ENCODE data around the gene SLC39A9.
A peak's percentile ranks its signal among the peaks of the same experiment; 100 is the strongest.

The SLC39A9 gene

GRCh38 chr14:69398053-69398817, at the start of gene SLC39A9, which contains the start of gene ERH:
SLC39A9 (plus strand) TSS chr14:69398692; CDS start chr14:69399370, 678 bp downstream.
ERH (minus strand) TSS chr14:69398299; CDS start chr14:69398233, 66 bp downstream.
- peaks cover 5% of the 10 kb centered on the region for H3K4me1 ChIP-seq (ENCODE audit: insufficient read depth, low read length)
- peaks cover 19% of the 10 kb centered on the region for H3K36me3 ChIP-seq (ENCODE audit: insufficient read depth, low read length)
- H3K9me3 ChIP-seq (ENCODE audit: control insufficient read depth, insufficient read depth, low read length): no peaks in the 10 kb centered on the region
- H3K9ac ChIP-seq (ENCODE audit: low read depth, low read length): peak within 1 kb of the TSS; percentile 74

GRCh38 chr14:69349091-69349777, 49.3 kb upstream of the SLC39A9 start:
- H3K36me3 ChIP-seq (ENCODE audit: insufficient read depth, low read length): no peaks in the 10 kb centered on the region
- peaks cover 13% of the 10 kb centered on the region; the same call in 1 of the 2 replicates for H3K4me1 ChIP-seq (ENCODE audit: insufficient read depth, low read length)
- H3K9me3 ChIP-seq (ENCODE audit: control insufficient read depth, insufficient read depth, low read length): no peaks in the 10 kb centered on the region
- H3K9ac ChIP-seq (ENCODE audit: low read depth, low read length): no peak overlapping the region

GRCh38 chr14:69350892-69351291, 47.6 kb upstream of the SLC39A9 start:
- Histone ChIP-seq H3K4me1 (ENCODE audit: insufficient read depth, low read length) (peaks cover 18% of the 10 kb centered on the region; the same call in 1 of the 2 replicates), H3K9me3 (ENCODE audit: control insufficient read depth, insufficient read depth, low read length) (no peaks in the 10 kb centered on the region), H3K9ac (ENCODE audit: low read depth, low read length) (no peak overlapping the region), H3K36me3 (ENCODE audit: insufficient read depth, low read length) (no peaks in the 10 kb centered on the region)

GRCh38 chr14:69351385-69351784, 47.1 kb upstream of the SLC39A9 start:
- Histone ChIP-seq H3K4me1 (ENCODE audit: insufficient read depth, low read length) (peaks cover 15% of the 10 kb centered on the region; the same call in 1 of the 2 replicates), H3K9me3 (ENCODE audit: control insufficient read depth, insufficient read depth, low read length) (no peaks in the 10 kb centered on the region), H3K36me3 (ENCODE audit: insufficient read depth, low read length) (no peaks in the 10 kb centered on the region), H3K9ac (ENCODE audit: low read depth, low read length) (no peak overlapping the region)

- no peak overlapping the region for H3K9ac ChIP-seq (ENCODE audit: low read depth, low read length)
- H3K4me1 ChIP-seq (ENCODE audit: insufficient read depth, low read length): peaks cover 13% of the 10 kb centered on the region; the same call in 1 of the 2 replicates
- no peaks in the 10 kb centered on the region for H3K9me3 ChIP-seq (ENCODE audit: control insufficient read depth, insufficient read depth, low read length)
- H3K36me3 ChIP-seq (ENCODE audit: insufficient read depth, low read length): no peaks in the 10 kb centered on the region
These were observed 46.6 kb upstream of the SLC39A9 start for GRCh38 chr14:69351911-69352310.

GRCh38 chr14:69353168-69353567, 45.3 kb upstream of the SLC39A9 start:
- H3K9ac ChIP-seq (ENCODE audit: low read depth, low read length): no peak overlapping the region
- H3K4me1 ChIP-seq (ENCODE audit: insufficient read depth, low read length): peaks cover 9% of the 10 kb centered on the region; the same call in 1 of the 2 replicates

GRCh38 chr14:69354383-69355153, 43.9 kb upstream of the SLC39A9 start:
- H3K36me3 ChIP-seq (ENCODE audit: insufficient read depth, low read length): no peaks in the 10 kb centered on the region
- H3K9me3 ChIP-seq (ENCODE audit: control insufficient read depth, insufficient read depth, low read length): no peaks in the 10 kb centered on the region
- no peak overlapping the region for H3K9ac ChIP-seq (ENCODE audit: low read depth, low read length)
- H3K4me1 ChIP-seq (ENCODE audit: insufficient read depth, low read length): peaks cover 9% of the 10 kb centered on the region; the same call in 1 of the 2 replicates

More at GRCh38 chr14:69353168-69353567, 45.3 kb upstream of the SLC39A9 start:
- Histone ChIP-seq H3K36me3 (ENCODE audit: insufficient read depth, low read length) (no peaks in the 10 kb centered on the region), H3K9me3 (ENCODE audit: control insufficient read depth, insufficient read depth, low read length) (no peaks in the 10 kb centered on the region)

GRCh38 chr14:69355154-69355597, 43.3 kb upstream of the SLC39A9 start:
- peaks cover 9% of the 10 kb centered on the region; the same call in 1 of the 2 replicates for H3K4me1 ChIP-seq (ENCODE audit: insufficient read depth, low read length)
- no peaks in the 10 kb centered on the region for H3K36me3 ChIP-seq (ENCODE audit: insufficient read depth, low read length)
- no peak overlapping the region for H3K9ac ChIP-seq (ENCODE audit: low read depth, low read length)
- H3K9me3 ChIP-seq (ENCODE audit: control insufficient read depth, insufficient read depth, low read length): no peaks in the 10 kb centered on the region

GRCh38 chr14:69355607-69356281, 42.7 kb upstream of the SLC39A9 start:
- Histone ChIP-seq H3K9me3 (ENCODE audit: control insufficient read depth, insufficient read depth, low read length) (no peaks in the 10 kb centered on the region), H3K4me1 (ENCODE audit: insufficient read depth, low read length) (peaks cover 9% of the 10 kb centered on the region; the same call in 1 of the 2 replicates), H3K36me3 (ENCODE audit: insufficient read depth, low read length) (no peaks in the 10 kb centered on the region), H3K9ac (ENCODE audit: low read depth, low read length) (no peak overlapping the region)

GRCh38 chr14:69356903-69357543, 41.5 kb upstream of the SLC39A9 start:
- 0 out of 2 replicates have a peak, but pooled peaks cover 7% of the 10 kb centered on the region for H3K4me1 ChIP-seq (ENCODE audit: insufficient read depth, low read length)
- no peak overlapping the region for H3K9ac ChIP-seq (ENCODE audit: low read depth, low read length)
- H3K9me3 ChIP-seq (ENCODE audit: control insufficient read depth, insufficient read depth, low read length): no peaks in the 10 kb centered on the region
- no peaks in the 10 kb centered on the region for H3K36me3 ChIP-seq (ENCODE audit: insufficient read depth, low read length)

- Histone ChIP-seq H3K4me1 (ENCODE audit: insufficient read depth, low read length) (0 out of 2 replicates have a peak, but pooled peaks cover 7% of the 10 kb centered on the region), H3K9me3 (ENCODE audit: control insufficient read depth, insufficient read depth, low read length) (no peaks in the 10 kb centered on the region), H3K36me3 (ENCODE audit: insufficient read depth, low read length) (no peaks in the 10 kb centered on the region), H3K9ac (ENCODE audit: low read depth, low read length) (no peak overlapping the region)
These were observed 40.8 kb upstream of the SLC39A9 start for GRCh38 chr14:69357544-69358200.

- 0 out of 2 replicates have a peak, but pooled peaks cover 7% of the 10 kb centered on the region for H3K4me1 ChIP-seq (ENCODE audit: insufficient read depth, low read length)
- no peak overlapping the region for H3K9ac ChIP-seq (ENCODE audit: low read depth, low read length)
- no peaks in the 10 kb centered on the region for H3K36me3 ChIP-seq (ENCODE audit: insufficient read depth, low read length)
- no peaks in the 10 kb centered on the region for H3K9me3 ChIP-seq (ENCODE audit: control insufficient read depth, insufficient read depth, low read length)
These were observed 40.1 kb upstream of the SLC39A9 start for GRCh38 chr14:69358233-69358963.

All from ES-I3 (cell line).